ENCODE results near the gene C17orf50.
A peak's percentile ranks its signal among the peaks of the same experiment; 100 is the strongest.

C17orf50 gene

GRCh38 chr17:35757243-35757642 is 3.4 kb upstream of the C17orf50 start:
- no peak for DNase-seq

GRCh38 chr17:35761601-35762000 is 914 bp downstream of the C17orf50 start:
- no peak for DNase-seq

- no peak for DNase-seq
Measured at GRCh38 chr17:35763767-35764122, 3.1 kb downstream of the C17orf50 start.

- peak; percentile 70 for DNase-seq
Measured at GRCh38 chr17:35764123-35764991, 3.7 kb downstream of the C17orf50 start.

- no peak for DNase-seq
Measured at GRCh38 chr17:35765086-35765710, 4.5 kb downstream of the C17orf50 start.

- DNase-seq = no peak
Measured at GRCh38 chr17:35765756-35766488, 5.2 kb downstream of the C17orf50 start.

- DNase-seq = no peak
Measured at GRCh38 chr17:35766489-35766877, 5.8 kb downstream of the C17orf50 start.

GRCh38 chr17:35766903-35767510 is 6.3 kb downstream of the C17orf50 start:
- DNase-seq = peak; percentile 11

GRCh38 chr17:35768797-35769196 is 8.1 kb downstream of the C17orf50 start:
- DNase-seq = no peak

GRCh38 chr17:35769895-35770486 is 9.3 kb downstream of the C17orf50 start:
- no peak for DNase-seq

GRCh38 chr17:35773129-35773528 is 12.4 kb downstream of the C17orf50 start:
- DNase-seq = no peak

- no peak for DNase-seq
Measured at GRCh38 chr17:35773679-35774425, 13.2 kb downstream of the C17orf50 start.

GRCh38 chr17:35774499-35774898 is 13.8 kb downstream of the C17orf50 start:
- no peak for DNase-seq

GRCh38 chr17:35775039-35775438 is 14.4 kb downstream of the C17orf50 start:
- DNase-seq = no peak

GRCh38 chr17:35775583-35775982 is 14.9 kb downstream of the C17orf50 start:
- DNase-seq = no peak

- no peak for DNase-seq
Measured at GRCh38 chr17:35778641-35779196, 18.0 kb downstream of the C17orf50 start.

GRCh38 chr17:35780950-35781349 is 20.3 kb downstream of the C17orf50 start:
- DNase-seq = no peak

- DNase-seq = no peak
Measured at GRCh38 chr17:35784895-35785294, 24.2 kb downstream of the C17orf50 start.

GRCh38 chr17:35786941-35787432 is 26.3 kb downstream of the C17orf50 start:
- DNase-seq = no peak

GRCh38 chr17:35788477-35789368 is 28.0 kb downstream of the C17orf50 start:
- DNase-seq = no peak

GRCh38 chr17:35790841-35791240 is 30.2 kb downstream of the C17orf50 start:
- no peak for DNase-seq
